Measurements from ENCODE around the gene IL17RE.
"Not testable (repeated sequence)": the region's sequence is repeated elsewhere in the genome, so short reads cannot be mapped to it uniquely, and the experiment has no call there.

The IL17RE gene

DNA sequence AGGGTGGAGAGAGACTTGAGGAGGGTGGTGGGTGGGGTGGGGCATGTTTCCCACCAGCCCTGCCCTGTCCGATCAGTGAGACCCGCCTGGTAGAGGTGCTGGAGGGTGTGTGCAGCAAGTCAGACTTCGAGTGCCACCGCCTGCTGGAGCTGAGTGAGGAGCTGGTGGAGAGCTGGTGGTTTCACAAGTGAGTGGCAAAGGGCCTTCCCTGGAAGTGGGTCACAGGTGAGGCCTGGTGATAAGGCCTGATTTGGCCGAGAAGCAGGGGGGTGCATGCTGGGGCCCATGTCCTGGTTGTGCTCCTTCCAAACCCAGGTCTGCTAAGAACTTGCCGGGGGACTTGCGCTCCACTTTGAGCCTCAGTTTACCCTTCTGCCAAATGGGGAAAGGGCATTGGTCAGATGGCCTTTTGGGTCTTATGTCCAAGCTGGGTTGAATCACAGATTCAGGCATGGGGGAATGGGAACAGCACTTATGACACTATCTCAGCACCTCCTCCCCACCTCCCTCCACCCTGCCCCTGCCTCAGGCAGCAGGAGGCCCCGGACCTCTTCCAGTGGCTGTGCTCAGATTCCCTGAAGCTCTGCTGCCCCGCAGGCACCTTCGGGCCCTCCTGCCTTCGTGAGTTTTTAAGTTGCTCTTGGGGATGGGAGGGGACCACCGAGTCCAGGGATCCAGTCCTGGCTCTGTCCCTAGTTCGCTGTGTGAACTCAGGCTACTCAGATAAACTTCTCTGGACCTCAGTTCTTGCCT, 35.0 kb downstream of the IL17RE start:
- DNase-seq, result no peak

DNA sequence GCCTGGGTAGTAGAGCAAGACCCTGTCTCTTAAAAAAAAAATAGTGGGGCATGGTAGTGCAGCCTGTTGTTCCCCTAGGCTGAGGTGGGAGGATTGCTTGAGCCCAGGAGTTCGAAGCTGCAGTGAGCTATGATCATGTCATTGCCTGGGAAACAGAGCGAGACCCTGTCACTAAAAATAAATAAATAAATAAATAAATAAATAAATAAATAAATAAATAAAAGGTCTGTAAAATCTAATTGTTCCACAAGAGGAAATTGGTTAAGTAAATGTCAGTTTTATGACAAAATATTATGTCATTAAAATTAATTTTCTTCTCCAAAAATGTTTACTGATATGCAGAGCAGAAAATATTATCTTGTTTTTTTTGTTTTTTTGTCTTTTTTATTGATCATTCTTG, 36.3 kb downstream of the IL17RE start:
- DNase-seq, result no peak

DNA sequence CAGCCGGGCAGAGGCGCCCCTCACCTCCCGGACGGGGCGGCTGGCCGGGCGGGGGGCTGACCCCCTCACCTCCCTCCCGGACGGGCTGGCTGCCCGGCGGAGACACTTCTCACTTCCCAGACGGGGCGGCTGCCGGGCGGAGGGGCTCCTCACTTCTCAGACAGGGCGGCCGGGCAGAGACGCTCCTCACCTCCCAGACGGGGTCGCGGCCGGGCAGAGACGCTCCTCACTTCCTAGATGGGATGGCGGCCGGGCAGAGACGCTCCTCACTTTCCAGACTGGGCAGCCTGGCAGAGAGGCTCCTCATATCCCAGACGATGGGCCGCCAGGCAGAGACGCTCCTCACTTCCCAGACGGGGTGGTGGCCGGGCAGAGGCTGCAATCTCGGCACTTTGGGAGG, 37.3 kb downstream of the IL17RE start:
- DNase-seq, result not testable (repeated sequence)

GRCh38 chr3:9940746-9941145, 38.1 kb downstream of the IL17RE start:
- no peak for DNase-seq

DNA sequence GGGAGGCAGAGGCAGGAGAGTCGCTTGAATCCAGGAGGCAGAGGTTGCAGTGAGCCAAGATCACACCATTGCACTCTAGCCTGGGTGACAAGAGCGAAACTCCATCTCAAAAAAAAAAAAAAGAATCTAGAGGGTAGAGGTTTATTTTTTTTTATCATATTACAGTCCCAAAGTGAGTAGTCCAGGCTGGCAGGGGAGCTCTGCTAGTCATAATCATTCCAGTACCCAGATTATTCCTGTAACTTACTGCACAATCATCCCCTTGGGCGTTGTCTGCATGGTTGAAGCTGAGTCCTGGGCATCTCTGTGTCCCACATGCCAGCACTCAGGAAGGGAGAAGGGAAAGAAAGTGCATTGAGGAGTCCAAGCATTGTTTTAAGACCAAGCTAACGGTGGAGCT, 39.5 kb downstream of the IL17RE start:
- DNase-seq, result no peak

GRCh38 chr3:9942934-9943690, 40.5 kb downstream of the IL17RE start:
- no peak for DNase-seq

DNA sequence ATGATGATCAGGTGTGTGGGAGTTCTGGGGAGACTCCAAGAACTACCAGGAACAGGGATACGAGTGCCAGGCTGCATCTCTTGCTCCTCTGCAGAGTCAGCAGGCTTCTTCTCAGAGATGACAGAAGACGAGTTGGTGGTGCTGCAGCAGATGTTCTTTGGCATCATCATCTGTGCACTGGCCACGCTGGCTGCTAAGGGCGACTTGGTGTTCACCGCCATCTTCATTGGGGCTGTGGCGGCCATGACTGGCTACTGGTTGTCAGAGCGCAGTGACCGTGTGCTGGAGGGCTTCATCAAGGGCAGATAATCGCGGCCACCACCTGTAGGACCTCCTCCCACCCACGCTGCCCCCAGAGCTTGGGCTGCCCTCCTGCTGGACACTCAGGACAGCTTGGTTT, 41.6 kb downstream of the IL17RE start:
- DNase-seq, result no peak

DNA sequence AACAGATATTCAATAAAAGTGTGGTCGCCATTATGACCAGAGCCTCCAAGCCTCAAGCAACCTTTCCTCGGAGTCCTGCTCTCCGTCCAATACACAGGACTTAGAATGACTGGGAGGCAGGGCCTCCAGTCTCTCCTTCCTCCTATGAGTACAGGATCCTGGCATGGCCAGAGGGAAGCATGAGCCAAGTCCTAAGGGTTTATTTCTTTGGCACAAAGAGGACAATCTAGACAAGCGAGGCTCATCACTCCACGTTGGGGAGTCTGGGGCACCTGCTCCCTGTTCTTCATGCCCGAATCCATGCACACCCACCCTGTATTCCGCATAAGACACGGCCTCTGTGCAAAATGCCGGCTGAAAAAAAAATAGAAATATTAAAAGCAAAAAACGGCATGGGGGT, 42.7 kb downstream of the IL17RE start:
- DNase-seq, result no peak

- peak; percentile 40 for DNase-seq
Observed at GRCh38 chr3:9946112-9947024, 43.7 kb downstream of the IL17RE start.

- peak; percentile 2 for DNase-seq
Observed at GRCh38 chr3:9947025-9947995, 44.7 kb downstream of the IL17RE start.

DNA sequence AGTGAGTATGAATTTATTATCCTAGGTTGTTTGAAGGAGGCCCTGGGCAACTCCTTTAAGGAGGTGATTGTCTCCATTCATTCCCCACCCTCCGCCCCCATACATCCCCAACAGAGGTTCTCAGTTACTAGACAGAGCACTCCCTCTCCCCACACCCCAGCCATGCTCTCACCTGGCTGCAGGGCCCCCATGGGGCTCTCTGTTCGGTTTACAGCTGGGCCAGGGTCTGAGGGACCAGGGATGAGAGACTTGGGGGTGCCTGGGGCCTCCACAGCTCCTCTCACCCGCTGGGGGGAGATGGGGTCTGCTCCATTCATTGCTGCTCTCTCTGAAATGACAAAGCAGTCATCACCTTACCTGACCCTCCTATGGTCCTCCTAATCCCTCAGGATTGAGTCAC, 45.9 kb downstream of the IL17RE start:
- no peak for DNase-seq

GRCh38 chr3:9949115-9949514, 46.5 kb downstream of the IL17RE start:
- DNase-seq, result no peak

DNA sequence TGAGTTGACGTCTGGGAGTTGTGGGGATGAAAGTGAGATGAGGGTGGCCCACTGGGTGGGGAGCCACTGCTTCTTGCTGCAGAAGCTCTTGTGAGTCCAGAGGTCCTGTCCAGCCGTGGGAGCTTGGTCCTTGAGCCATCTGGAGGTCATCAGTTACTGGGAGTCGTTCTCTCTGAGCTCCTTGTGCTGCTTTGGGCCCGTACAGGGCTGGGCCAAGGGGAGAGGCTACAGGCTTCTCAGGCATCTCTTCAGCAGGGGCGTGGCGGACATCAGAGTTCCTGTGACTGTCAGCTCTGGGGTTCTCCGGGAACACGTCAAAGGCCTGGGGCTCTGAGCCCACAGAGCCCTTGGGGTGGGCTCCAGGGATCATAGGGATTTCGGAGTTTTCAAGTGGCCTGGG, 47.0 kb downstream of the IL17RE start:
- no peak for DNase-seq

DNA sequence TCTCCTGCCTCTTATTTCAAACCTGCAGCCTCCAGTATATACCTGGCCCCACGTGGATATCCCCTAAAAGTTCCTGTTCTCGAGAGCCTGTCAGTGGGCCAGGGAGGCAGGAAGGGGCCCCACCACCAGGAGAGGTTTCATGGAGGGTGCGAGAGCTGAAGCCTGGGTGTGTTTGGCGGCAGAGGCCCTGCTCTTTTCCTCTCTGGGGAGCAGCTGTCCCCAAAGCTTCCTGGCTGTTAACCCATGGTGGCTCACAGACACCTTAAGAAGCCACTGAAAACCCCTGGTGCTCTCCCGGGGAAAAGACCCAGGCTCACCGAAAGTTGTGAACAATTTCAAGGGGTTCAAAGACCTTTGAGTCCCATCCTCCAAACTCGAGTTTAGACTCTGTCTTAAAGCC, 48.5 kb downstream of the IL17RE start:
- DNase-seq, result no peak

DNA sequence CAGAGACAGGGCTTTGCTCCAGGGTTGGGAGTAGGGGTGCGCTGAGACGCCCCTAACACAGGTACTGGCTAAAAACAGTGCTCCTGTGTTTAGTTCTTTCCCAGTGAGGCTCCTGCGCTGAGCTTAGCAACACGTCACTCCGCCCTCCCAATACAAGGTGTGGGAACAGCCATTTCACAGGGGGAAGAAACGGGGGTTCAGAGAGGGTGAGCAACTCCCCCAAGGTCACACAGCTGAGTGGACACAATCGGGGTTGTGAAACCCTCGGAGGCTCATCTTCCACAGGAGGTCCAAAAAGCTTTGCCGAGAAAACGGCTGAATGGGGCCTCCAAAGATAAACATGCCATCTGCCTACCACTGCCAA, 48.9 kb downstream of the IL17RE start:
- no peak for DNase-seq

- no peak for DNase-seq
Observed at GRCh38 chr3:9951962-9952805, 49.5 kb downstream of the IL17RE start, which contains the start of gene PRRT3. TSS of gene PRRT3 (minus strand) at chr3:9952408. CDS start at chr3:9950115, 2,293 bp downstream.

DNA sequence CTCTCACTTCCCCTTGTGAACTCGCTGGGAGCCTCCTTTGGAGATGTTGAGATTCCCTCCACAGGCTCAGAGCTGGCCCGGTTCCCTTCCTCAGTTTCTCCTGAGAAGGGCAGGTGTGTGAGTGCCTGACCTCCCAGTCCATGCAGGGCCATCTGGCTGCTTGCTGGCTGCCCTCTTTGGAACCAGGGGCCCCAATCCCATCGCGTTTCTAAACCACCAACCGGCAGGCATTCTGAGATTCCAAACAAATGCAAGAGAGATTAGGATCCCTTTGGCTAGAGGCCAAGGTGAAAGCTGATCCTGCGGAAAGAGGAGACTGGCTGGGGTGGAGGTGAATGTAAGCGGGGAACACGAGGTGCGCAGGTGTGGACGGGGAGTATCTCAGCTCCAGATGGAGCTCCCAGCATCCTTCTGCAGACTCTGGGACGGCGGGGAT, 52.4 kb downstream of the IL17RE start:
- no peak for DNase-seq

GRCh38 chr3:9955611-9956352, 53.1 kb downstream of the IL17RE start:
- no peak for DNase-seq

- no peak for DNase-seq
Observed at GRCh38 chr3:9957214-9957613, 54.6 kb downstream of the IL17RE start.

- DNase-seq, result no peak
Observed at GRCh38 chr3:9965200-9965875, 62.7 kb downstream of the IL17RE start.

Data from NCI-H1694 treated with DMSO at 0.1 percent for 48 hours (cell line).